Naive thymus-derived CD8-positive, alpha-beta T cell (primary cell): ENCODE results near the gene PODNL1. TPM values are rescaled to one million over a fixed set of nuclear protein-coding genes. Genes with fewer than 3 reads are reported as not detected.

Source experiments
- ATAC-seq, 2 donors: fragments of 150-1000 bp; cut with Tn5 transposase in 1 of 2; sonication (Bioruptor Pico), chemical (Tn5 transposase) in 1 of 2; 1 replicate in 1 of 2; 2 replicates in 1 of 2; pipeline ENCODE4 v1.10.0; 2021; ENCODE audit warnings: mild to moderate bottlenecking in 2 of 2, moderate library complexity in 2 of 2
- POLR2A ChIA-PET: fragments of 350-600 bp; sonication (Branson Sonifier 250); formaldehyde crosslinking; loops from one replicate; lab custom pipeline; 2021; ENCODE audit warnings: antibody characterized with exemption; lab: Charles Lee
- DNase-seq, 10 donors: peaks; one replicate each; pipeline versions ENCODE4 v3.0.0 to v3.0.0-alpha.2; 2020 to 2022
- H3K27ac Mint-ChIP-seq, 10 donors: one replicate each; pipeline ENCODE4 v1.8.0; 2020 to 2022; ENCODE audit warnings: mild to moderate bottlenecking in 10 of 10, mixed read lengths in 10 of 10, moderate library complexity in 4 of 10, inconsistent platforms in 1 of 10
- H3K27me3 Mint-ChIP-seq, 5 donors: one replicate each; pipeline ENCODE4 v1.8.0; 2021 to 2022; ENCODE audit warnings: mixed read lengths in 5 of 5
- H3K36me3 Mint-ChIP-seq, 3 donors: one replicate each; pipeline ENCODE4 v1.8.0; 2020 to 2022; ENCODE audit warnings: mixed read lengths in 3 of 3, mild to moderate bottlenecking in 2 of 3, inconsistent platforms in 1 of 3
- H3K4me1 Mint-ChIP-seq, 4 donors: one replicate each; pipeline ENCODE4 v1.8.0; 2021 to 2022; ENCODE audit warnings: mixed read lengths in 4 of 4
- H3K4me3 Mint-ChIP-seq, 10 donors: one replicate each; pipeline ENCODE4 v1.8.0; 2020 to 2022; ENCODE audit warnings: mild to moderate bottlenecking in 10 of 10, mixed read lengths in 10 of 10, moderate library complexity in 6 of 10, inconsistent platforms in 1 of 10
- H3K9me3 Mint-ChIP-seq, 9 donors: one replicate each; pipeline ENCODE4 v1.8.0; 2020 to 2022; ENCODE audit warnings: mixed read lengths in 9 of 9, mild to moderate bottlenecking in 3 of 9, inconsistent platforms in 1 of 9, moderate library complexity in 1 of 9
- polyA plus RNA-seq, 3 donors: library from polyadenylated mRNA; unstranded; fragments of 300-500 nt; fragmentation: Illumina TruSeq; gene quantifications; one replicate each; pipeline ENCODE4 v1.2.3, GENCODE V29; 2021
- total RNA-seq, 8 experiments: library from RNA in 2 of 8; stranded (reverse) in 2 of 8; gene quantifications; one replicate each; pipeline ENCODE4 v1.2.3 and lab custom pipeline; 2021 to 2026

Gene PODNL1
- total and polyA plus RNA-seq, 5 experiments from 2014 or later = not detected

GRCh38 chr19:13899393-13899792, 38.8 kb downstream of the PODNL1 start:
- POLR2A ChIA-PET = interaction anchor here (0.7 to 1.2 kb wide), 3 partner anchors 53 to 182 kb away, joined by 3 read pairs; no protein-coding TSS in a partner anchor
- peak overlapping the region in 1 of 10 donors; percentile 76 for H3K27ac Mint-ChIP-seq
- no peaks in the 10 kb centered on the region for H3K27me3 Mint-ChIP-seq
- H3K4me1 Mint-ChIP-seq = peaks cover 0 to 5% (median 2%) of the 10 kb centered on the region in 4 donors
- ATAC-seq = no peak
- H3K36me3 Mint-ChIP-seq = no peaks in the 10 kb centered on the region
- no peak for DNase-seq
- no peak overlapping the region for H3K4me3 Mint-ChIP-seq
- H3K9me3 Mint-ChIP-seq = no peaks in the 10 kb centered on the region

- Mint-ChIP-seq H3K27ac (no peak overlapping the region), H3K9me3 (no peaks in the 10 kb centered on the region), H3K27me3 (no peaks in the 10 kb centered on the region), H3K4me1 (no peaks in the 10 kb centered on the region), H3K36me3 (no peaks in the 10 kb centered on the region), H3K4me3 (no peak overlapping the region)
- DNase-seq (no peak), ATAC-seq (no peak)
- POLR2A ChIA-PET = interaction anchor here (0.6 kb wide), 1 partner anchor 1564 kb away, joined by 4 read pairs; no protein-coding TSS in a partner anchor
Observed at GRCh38 chr19:13896227-13896626, 42.0 kb downstream of the PODNL1 start.

GRCh38 chr19:13894552-13894951, 43.7 kb downstream of the PODNL1 start:
- no peak for DNase-seq
- POLR2A ChIA-PET = no interaction called here

GRCh38 chr19:13892870-13893269, 45.3 kb downstream of the PODNL1 start:
- H3K36me3 Mint-ChIP-seq = no peaks in the 10 kb centered on the region
- POLR2A ChIA-PET = interaction anchor here (1.2 to 1.3 kb wide), 2 partner anchors 8 to 13 kb away, joined by 3 read pairs; partner anchors contain the start of genes BRME1 and CC2D1A
- no peak overlapping the region for H3K27ac Mint-ChIP-seq
- H3K9me3 Mint-ChIP-seq = no peaks in the 10 kb centered on the region
- no peak overlapping the region for H3K4me3 Mint-ChIP-seq
- no peak for DNase-seq
- no peaks in the 10 kb centered on the region for H3K4me1 Mint-ChIP-seq
- no peaks in the 10 kb centered on the region for H3K27me3 Mint-ChIP-seq
- ATAC-seq = no peak

More at GRCh38 chr19:13894552-13894951, 43.7 kb downstream of the PODNL1 start:
- H3K27me3 Mint-ChIP-seq = no peaks in the 10 kb centered on the region
- no peaks in the 10 kb centered on the region for H3K9me3 Mint-ChIP-seq
- H3K4me3 Mint-ChIP-seq = no peak overlapping the region
- H3K4me1 Mint-ChIP-seq = no peaks in the 10 kb centered on the region
- H3K27ac Mint-ChIP-seq = no peak overlapping the region
- ATAC-seq = no peak
- H3K36me3 Mint-ChIP-seq = no peaks in the 10 kb centered on the region

GRCh38 chr19:13890136-13890535, 48.1 kb downstream of the PODNL1 start:
- POLR2A ChIA-PET = no interaction called here
- H3K27me3 Mint-ChIP-seq = no peaks in the 10 kb centered on the region
- H3K9me3 Mint-ChIP-seq = no peaks in the 10 kb centered on the region

GRCh38 chr19:13888281-13888680, 49.9 kb downstream of the PODNL1 start:
- H3K27ac Mint-ChIP-seq = peak overlapping the region in 1 of 10 donors; percentile 25
- H3K27me3 Mint-ChIP-seq = no peaks in the 10 kb centered on the region
- H3K36me3 Mint-ChIP-seq = no peaks in the 10 kb centered on the region
- no peaks in the 10 kb centered on the region for H3K9me3 Mint-ChIP-seq
- peaks cover 3 to 27% (median 19%) of the 10 kb centered on the region in 4 donors for H3K4me1 Mint-ChIP-seq
- POLR2A ChIA-PET = no interaction called here
- DNase-seq = no peak
- no peak for ATAC-seq
- no peak overlapping the region for H3K4me3 Mint-ChIP-seq

More at GRCh38 chr19:13890136-13890535, 48.1 kb downstream of the PODNL1 start:
- H3K36me3 Mint-ChIP-seq = no peaks in the 10 kb centered on the region
- no peak overlapping the region for H3K4me3 Mint-ChIP-seq
- DNase-seq (no peak), ATAC-seq (no peak)
- peak overlapping the region in 1 of 10 donors; percentile 27 for H3K27ac Mint-ChIP-seq
- H3K4me1 Mint-ChIP-seq = peaks cover 0 to 21% (median 8%) of the 10 kb centered on the region in 4 donors

- no peak for ATAC-seq
- no peak for DNase-seq
- Mint-ChIP-seq H3K4me3 (peak overlapping the region in 1 of 10 donors; percentile 57), H3K4me1 (peaks cover 3 to 31% (median 26%) of the 10 kb centered on the region in 4 donors), H3K27ac (peak overlapping the region in 3 of 10 donors; percentile 21 to 92 (median 49)), H3K27me3 (no peaks in the 10 kb centered on the region), H3K9me3 (no peaks in the 10 kb centered on the region), H3K36me3 (no peaks in the 10 kb centered on the region)
- POLR2A ChIA-PET = no interaction called here
Observed at GRCh38 chr19:13887517-13887916, 50.7 kb downstream of the PODNL1 start.

GRCh38 chr19:13887018-13887436, 51.2 kb downstream of the PODNL1 start:
- POLR2A ChIA-PET = interaction anchor here (0.7 kb wide), 2 partner anchors 617 to 1095 kb away, joined by 3 read pairs; no protein-coding TSS in a partner anchor
- peak overlapping the region in 1 of 10 donors; percentile 92 for H3K27ac Mint-ChIP-seq
- no peaks in the 10 kb centered on the region for H3K27me3 Mint-ChIP-seq
- H3K4me3 Mint-ChIP-seq = peak overlapping the region in 1 of 10 donors; percentile 57
- no peaks in the 10 kb centered on the region for H3K9me3 Mint-ChIP-seq
- H3K4me1 Mint-ChIP-seq = peaks cover 3 to 36% (median 31%) of the 10 kb centered on the region in 4 donors
- no peaks in the 10 kb centered on the region for H3K36me3 Mint-ChIP-seq
- DNase-seq (peak in 1 of 10 donors; percentile 58), ATAC-seq (no peak)

- Mint-ChIP-seq H3K27me3 (no peaks in the 10 kb centered on the region), H3K9me3 (no peaks in the 10 kb centered on the region), H3K36me3 (no peaks in the 10 kb centered on the region), H3K4me1 (peaks cover 5 to 47% (median 42%) of the 10 kb centered on the region in 4 donors), H3K27ac (peak overlapping the region in 3 of 10 donors; percentile 15 to 92 (median 67)), H3K4me3 (peak overlapping the region in 7 of 10 donors; percentile 12 to 72 (median 36))
- POLR2A ChIA-PET = interaction anchor here (0.6 to 1.4 kb wide), 2 partner anchors 163 to 632 kb away, joined by 3 to 5 read pairs; partner anchors contain the start of gene DNAJB1
- no peak for DNase-seq
- ATAC-seq = peak; percentile 16 to 37
Observed at GRCh38 chr19:13885826-13886365, 52.3 kb downstream of the PODNL1 start.

GRCh38 chr19:13884726-13885591, 53.3 kb downstream of the PODNL1 start:
- POLR2A ChIA-PET = interaction anchor here (0.7 to 1.4 kb wide), 2 partner anchors 147 to 164 kb away, joined by 5 read pairs; partner anchors contain the start of gene IL27RA
- no peaks in the 10 kb centered on the region for H3K36me3 Mint-ChIP-seq
- ATAC-seq (no peak), DNase-seq (no peak)
- no peaks in the 10 kb centered on the region for H3K9me3 Mint-ChIP-seq
- peak overlapping the region in 2 of 10 donors; percentile 52 to 89 for H3K27ac Mint-ChIP-seq
- H3K4me1 Mint-ChIP-seq = peaks cover 7 to 56% (median 50%) of the 10 kb centered on the region in 4 donors
- H3K27me3 Mint-ChIP-seq = no peaks in the 10 kb centered on the region
- H3K4me3 Mint-ChIP-seq = no peak overlapping the region

GRCh38 chr19:13883516-13884064, 54.6 kb downstream of the PODNL1 start:
- no peak for DNase-seq
- POLR2A ChIA-PET = interaction anchor here (0.6 to 6.6 kb wide), 5 partner anchors 20 to 198 kb away, joined by 3 to 41 read pairs (median 6); partner anchors contain the start of gene IL27RA
- peak overlapping the region in 6 of 10 donors; percentile 6 to 71 (median 25) for H3K27ac Mint-ChIP-seq
- no peaks in the 10 kb centered on the region for H3K36me3 Mint-ChIP-seq
- peaks cover 7 to 59% (median 51%) of the 10 kb centered on the region in 4 donors for H3K4me1 Mint-ChIP-seq
- no peaks in the 10 kb centered on the region for H3K9me3 Mint-ChIP-seq
- no peak for ATAC-seq
- no peaks in the 10 kb centered on the region for H3K27me3 Mint-ChIP-seq
- H3K4me3 Mint-ChIP-seq = peak overlapping the region in 5 of 10 donors; percentile 9 to 58 (median 14)

GRCh38 chr19:13882836-13883235, 55.4 kb downstream of the PODNL1 start:
- Mint-ChIP-seq H3K27me3 (no peaks in the 10 kb centered on the region), H3K4me3 (peak overlapping the region in 6 of 10 donors; percentile 39 to 79 (median 64)), H3K4me1 (peaks cover 7 to 59% (median 51%) of the 10 kb centered on the region in 4 donors), H3K36me3 (no peaks in the 10 kb centered on the region), H3K27ac (peak overlapping the region in 4 of 10 donors; percentile 53 to 75 (median 64)), H3K9me3 (no peaks in the 10 kb centered on the region)
- POLR2A ChIA-PET = interaction anchor here (0.6 to 6.6 kb wide), 8 partner anchors 21 to 256 kb away, joined by 3 to 41 read pairs (median 6); partner anchors contain the start of gene IL27RA
- DNase-seq (no peak), ATAC-seq (no peak)
